Gastrocnemius medialis (tissue), 4 donors: Measurements from ENCODE around the gene TFPI. TPM values are rescaled to one million over a fixed set of nuclear protein-coding genes. Genes with fewer than 3 reads are reported as not detected.

Experiments
- ATAC-seq, 2 donors: fragments of 150-250 bp; one replicate each; pipeline ENCODE4 v1.9.1; 2016
- DNase-seq, 2 donors: peaks; one replicate each; pipeline ENCODE4 v3.0.0-alpha.2; 2019
- H3K27ac ChIP-seq, 4 donors: fragments of 200-600 bp; sonication (generic); 1 replicate in 1 of 4; 2 replicates in 3 of 4; pipeline ENCODE4 v1.5.1; 2016 to 2018; ENCODE audit warnings: mild to moderate bottlenecking in 2 of 4, moderate library complexity in 1 of 4
- H3K27me3 ChIP-seq, 3 donors: fragments of 200-600 bp; sonication (generic) in 2 of 3; 1 replicate in 1 of 3; 2 replicates in 2 of 3; pipeline versions ENCODE4 v1.5.1 to v1.6.0; 2016 to 2019; ENCODE audit warnings: mild to moderate bottlenecking in 1 of 3, moderate library complexity in 1 of 3
- H3K36me3 ChIP-seq, 2 donors: fragments of 200-600 bp; sonication (generic) in 1 of 2; one replicate each; pipeline ENCODE4 v1.5.1; 2017 to 2018
- H3K4me1 ChIP-seq, 2 donors: fragments of 200-600 bp; sonication (generic) in 1 of 2; one replicate each; pipeline ENCODE4 v1.5.1; 2016 to 2017; ENCODE audit warnings: mild to moderate bottlenecking in 2 of 2
- H3K4me3 ChIP-seq, 4 donors: fragments of 200-600 bp; sonication (generic) in 3 of 4; 1 replicate in 1 of 4; 2 replicates in 3 of 4; pipeline ENCODE4 v1.5.1; 2016 to 2019; ENCODE audit warnings: mild to moderate bottlenecking in 2 of 4
- H3K9me3 ChIP-seq, 3 donors: fragments of 200-600 bp; sonication (generic) in 2 of 3; 1 replicate in 1 of 3; 2 replicates in 2 of 3; pipeline ENCODE4 v1.5.1; 2016 to 2019
- POLR2A ChIP-seq, 2 donors: fragments of 450-650 bp; IDR thresholded peaks; one replicate each; pipeline ENCODE4 v1.6.1; 2017; ENCODE audit warnings: antibody characterized with exemption in 2 of 2, mild to moderate bottlenecking in 2 of 2, moderate library complexity in 2 of 2
- in situ Hi-C, 4 donors: fragments of 200-750 bp; cut with MboI; loops; one replicate each; pipeline versions ENCODE4 v1.15.0 to v1.8.0; 2017; ENCODE audit warnings: low sequenced_read_pairs in 4 of 4
- intact Hi-C: fragments of 100-400 bp; cut with DNase I; formaldehyde crosslinking; loops from one replicate; pipeline ENCODE4 v1.15.1; 2023; ENCODE audit warnings: low total_unique reads
- total RNA-seq, 4 donors: library from RNA; depleted of rRNA; stranded (reverse); fragments of >200 nt; gene quantifications; one replicate each; pipeline versions ENCODE4 v1.1.0 to v1.2.3, GENCODE V29; 2016
- TF ChIP-seq, protein P1 (sequence below), 5 experiments: fragments of 450-650 bp in 3 of 5; fragments of 200-600 bp in 2 of 5; sonication (generic) in 2 of 5; IDR thresholded peaks in 4 of 5; conservative IDR thresholded peaks in 1 of 5; 1 replicate in 4 of 5; 2 replicates in 1 of 5; pipeline ENCODE4 v1.5.1; 2016 to 2019; ENCODE audit warnings: antibody characterized with exemption in 5 of 5, mild to moderate bottlenecking in 3 of 5, moderate library complexity in 3 of 5

TFPI gene
- total RNA-seq, 4 donors from 2014 or later: 30.7 to 91.5 (median 54.7) TPM

DNA sequence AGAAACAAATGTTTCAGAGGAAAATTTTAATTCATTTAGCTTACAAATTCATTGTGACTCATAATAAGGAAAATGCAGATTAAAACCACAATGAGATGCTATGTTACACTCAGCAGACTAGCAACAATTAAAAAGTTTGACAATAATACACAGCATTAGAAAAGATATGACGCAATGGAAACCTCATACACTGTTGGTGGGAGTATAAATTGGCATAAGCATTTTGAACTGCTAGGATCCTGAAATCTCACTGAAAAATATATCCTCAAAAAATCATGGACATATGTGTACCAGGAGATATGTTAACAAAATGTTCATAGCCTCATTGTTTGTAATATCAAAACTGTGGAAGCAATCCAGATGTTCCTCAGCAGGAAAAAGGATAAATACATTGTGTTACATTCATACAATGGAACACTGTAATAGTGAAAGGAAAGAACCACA lies 119.9 kb downstream of the TFPI start:
- no peak overlapping the region for H3K4me3 ChIP-seq
- H3K4me1 ChIP-seq: peaks cover 0 to 7% of the 10 kb centered on the region in 2 donors
- ATAC-seq (no peak), DNase-seq (no peak)
- no peaks in the 10 kb centered on the region for H3K9me3 ChIP-seq
- no peak overlapping the region for H3K27ac ChIP-seq
- no peaks in the 10 kb centered on the region for H3K36me3 ChIP-seq
- in situ Hi-C loops: loop anchor here in 1 of 4 donors (25.0 kb wide), 1 partner anchor 547 kb away; no protein-coding TSS in a partner anchor
- TF ChIP-seq POLR2A (IDR thresholded peaks at IDR 0.05): no peak
- TF ChIP-seq, protein P1, sequence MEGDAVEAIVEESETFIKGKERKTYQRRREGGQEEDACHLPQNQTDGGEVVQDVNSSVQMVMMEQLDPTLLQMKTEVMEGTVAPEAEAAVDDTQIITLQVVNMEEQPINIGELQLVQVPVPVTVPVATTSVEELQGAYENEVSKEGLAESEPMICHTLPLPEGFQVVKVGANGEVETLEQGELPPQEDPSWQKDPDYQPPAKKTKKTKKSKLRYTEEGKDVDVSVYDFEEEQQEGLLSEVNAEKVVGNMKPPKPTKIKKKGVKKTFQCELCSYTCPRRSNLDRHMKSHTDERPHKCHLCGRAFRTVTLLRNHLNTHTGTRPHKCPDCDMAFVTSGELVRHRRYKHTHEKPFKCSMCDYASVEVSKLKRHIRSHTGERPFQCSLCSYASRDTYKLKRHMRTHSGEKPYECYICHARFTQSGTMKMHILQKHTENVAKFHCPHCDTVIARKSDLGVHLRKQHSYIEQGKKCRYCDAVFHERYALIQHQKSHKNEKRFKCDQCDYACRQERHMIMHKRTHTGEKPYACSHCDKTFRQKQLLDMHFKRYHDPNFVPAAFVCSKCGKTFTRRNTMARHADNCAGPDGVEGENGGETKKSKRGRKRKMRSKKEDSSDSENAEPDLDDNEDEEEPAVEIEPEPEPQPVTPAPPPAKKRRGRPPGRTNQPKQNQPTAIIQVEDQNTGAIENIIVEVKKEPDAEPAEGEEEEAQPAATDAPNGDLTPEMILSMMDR (IDR thresholded peaks at IDR 0.05 in 4 of 5, conservative IDR thresholded peaks at IDR 0.05 in 1 of 5): no peak
- H3K27me3 ChIP-seq: no peaks in the 10 kb centered on the region
- intact Hi-C loops: no loop called here

DNA sequence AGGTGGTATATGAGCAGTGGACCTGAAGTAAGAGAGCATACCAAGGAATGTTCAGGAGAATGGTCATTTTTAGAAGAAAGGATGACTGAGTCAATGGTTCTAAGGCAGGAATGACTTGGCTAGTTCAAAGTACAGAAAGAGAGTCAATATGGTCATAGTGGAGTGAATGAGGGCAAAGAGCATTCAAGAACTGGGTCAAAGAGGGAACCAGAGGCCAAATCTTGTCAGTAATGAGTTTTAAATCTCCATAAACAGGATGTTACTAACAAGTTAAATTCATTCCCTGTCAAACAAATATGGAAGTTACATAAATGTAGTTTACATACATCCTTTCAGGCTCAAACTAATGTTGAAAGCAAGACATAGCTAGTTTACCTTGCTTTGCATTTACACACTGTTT lies 122.3 kb downstream of the TFPI start:
- no peak for DNase-seq
- H3K27ac ChIP-seq: no peak overlapping the region
- intact Hi-C loops (no loop called here), in situ Hi-C loops (loop anchor here in 1 of 4 donors (25.0 kb wide), 1 partner anchor 545 kb away; no protein-coding TSS in a partner anchor)
- H3K36me3 ChIP-seq: no peaks in the 10 kb centered on the region
- no peaks in the 10 kb centered on the region for H3K27me3 ChIP-seq
- peaks cover 0 to 7% of the 10 kb centered on the region in 2 donors for H3K4me1 ChIP-seq
- no peaks in the 10 kb centered on the region for H3K9me3 ChIP-seq
- TF ChIP-seq, protein P1 (IDR thresholded peaks at IDR 0.05 in 4 of 5, conservative IDR thresholded peaks at IDR 0.05 in 1 of 5): no peak
- TF ChIP-seq POLR2A (IDR thresholded peaks at IDR 0.05): no peak
- no peak for ATAC-seq
- no peak overlapping the region for H3K4me3 ChIP-seq

- intact Hi-C loops (no loop called here), in situ Hi-C loops (loop anchor here in 1 of 4 donors (25.0 kb wide), 1 partner anchor 543 kb away; no protein-coding TSS in a partner anchor)
- Histone ChIP-seq H3K27me3 (no peaks in the 10 kb centered on the region), H3K9me3 (no peaks in the 10 kb centered on the region), H3K4me1 (peaks cover 0 to 7% of the 10 kb centered on the region in 2 donors), H3K36me3 (no peaks in the 10 kb centered on the region), H3K4me3 (no peak overlapping the region), H3K27ac (peak overlapping the region in 1 of 4 donors; percentile 12)
- no peak for DNase-seq
- TF ChIP-seq, protein P1 (IDR thresholded peaks at IDR 0.05 in 4 of 5, conservative IDR thresholded peaks at IDR 0.05 in 1 of 5): no peak
- TF ChIP-seq POLR2A (IDR thresholded peaks at IDR 0.05): no peak
- peak in 1 of 2 donors; percentile 69 for ATAC-seq
These were observed 124.2 kb downstream of the TFPI start for GRCh38 chr2:187429989-187430388.

DNA sequence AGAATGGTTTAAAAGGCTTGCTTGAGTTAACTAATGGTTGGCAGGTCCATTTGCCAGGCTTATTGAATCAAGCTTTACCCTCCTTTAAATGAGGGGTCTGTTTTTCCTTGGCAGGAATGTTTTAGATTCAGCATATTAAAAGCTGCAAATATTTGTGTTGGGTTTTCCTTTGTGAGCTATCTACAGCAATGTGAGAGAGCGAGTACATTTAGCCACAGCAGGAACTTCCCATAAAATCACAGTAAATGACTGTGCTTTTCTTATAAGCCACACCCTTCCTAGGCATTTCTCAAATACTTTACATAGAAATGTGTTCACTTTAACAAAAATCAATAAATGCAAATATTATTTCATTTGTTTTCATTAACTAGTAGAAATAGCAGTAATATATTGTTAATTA lies 130.1 kb downstream of the TFPI start:
- DNase-seq: no peak
- H3K27ac ChIP-seq: no peak overlapping the region
- H3K4me3 ChIP-seq: no peak overlapping the region
- in situ Hi-C loops (no loop called here), intact Hi-C loops (no loop called here)
- H3K27me3 ChIP-seq: no peaks in the 10 kb centered on the region
- H3K36me3 ChIP-seq: no peaks in the 10 kb centered on the region
- no peak for TF ChIP-seq POLR2A (IDR thresholded peaks at IDR 0.05)
- TF ChIP-seq, protein P1 (IDR thresholded peaks at IDR 0.05 in 4 of 5, conservative IDR thresholded peaks at IDR 0.05 in 1 of 5): no peak
- ATAC-seq: no peak
- no peaks in the 10 kb centered on the region for H3K4me1 ChIP-seq
- no peaks in the 10 kb centered on the region for H3K9me3 ChIP-seq

- intact Hi-C loops: no loop called here
- Histone ChIP-seq H3K4me1 (no peaks in the 10 kb centered on the region), H3K36me3 (no peaks in the 10 kb centered on the region), H3K27ac (no peak overlapping the region), H3K9me3 (no peaks in the 10 kb centered on the region), H3K27me3 (no peaks in the 10 kb centered on the region), H3K4me3 (no peak overlapping the region)
- peak in 1 of 2 donors; percentile 44 for ATAC-seq
- in situ Hi-C loops: no loop called here
- TF ChIP-seq, protein P1 (IDR thresholded peaks at IDR 0.05 in 4 of 5, conservative IDR thresholded peaks at IDR 0.05 in 1 of 5): no peak
- no peak for TF ChIP-seq POLR2A (IDR thresholded peaks at IDR 0.05)
- no peak for DNase-seq
These were observed 132.0 kb downstream of the TFPI start for GRCh38 chr2:187422282-187422681.
